Stimulated activated CD4-positive, alpha-beta T cell treated with anti-CD3 and anti-CD28 coated beads, TNF-alpha, amount 100 ng/mL, for 1 hour (primary cell): ENCODE data around the gene CFD.
"Not testable (repeated sequence)": the region's sequence is repeated elsewhere in the genome, so short reads cannot be mapped to it uniquely, and the experiment has no call there.

Source experiments
- DNase-seq, 3 donors: peaks; one replicate each; pipeline ENCODE4 v3.0.0-alpha.2; 2020; ENCODE audit warnings: low read depth in 3 of 3, low spot score in 1 of 3

The CFD gene

DNA sequence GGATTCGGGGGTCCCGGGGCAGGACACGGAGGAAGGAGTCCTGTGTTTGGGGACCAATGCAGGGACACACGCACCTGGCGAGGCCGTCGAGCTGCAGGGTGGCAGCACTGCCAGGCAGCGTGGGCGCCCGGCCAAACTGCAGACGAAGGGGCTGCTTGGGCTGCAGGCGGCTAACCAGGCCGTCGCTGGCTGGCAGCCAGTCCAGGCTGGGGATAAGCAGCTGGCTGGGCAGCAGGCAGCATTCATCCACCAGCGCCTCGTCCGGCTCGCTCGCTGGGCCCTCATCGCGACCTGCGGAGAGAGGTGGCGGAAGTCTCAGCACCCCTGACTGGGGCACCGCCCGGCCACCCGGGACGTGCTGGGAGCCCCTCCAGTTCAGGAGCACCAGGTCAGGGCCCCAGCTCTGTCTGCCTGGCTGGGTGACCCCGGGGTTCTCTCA lies 11.5 kb downstream of the CFD start:
- no peak for DNase-seq

DNA sequence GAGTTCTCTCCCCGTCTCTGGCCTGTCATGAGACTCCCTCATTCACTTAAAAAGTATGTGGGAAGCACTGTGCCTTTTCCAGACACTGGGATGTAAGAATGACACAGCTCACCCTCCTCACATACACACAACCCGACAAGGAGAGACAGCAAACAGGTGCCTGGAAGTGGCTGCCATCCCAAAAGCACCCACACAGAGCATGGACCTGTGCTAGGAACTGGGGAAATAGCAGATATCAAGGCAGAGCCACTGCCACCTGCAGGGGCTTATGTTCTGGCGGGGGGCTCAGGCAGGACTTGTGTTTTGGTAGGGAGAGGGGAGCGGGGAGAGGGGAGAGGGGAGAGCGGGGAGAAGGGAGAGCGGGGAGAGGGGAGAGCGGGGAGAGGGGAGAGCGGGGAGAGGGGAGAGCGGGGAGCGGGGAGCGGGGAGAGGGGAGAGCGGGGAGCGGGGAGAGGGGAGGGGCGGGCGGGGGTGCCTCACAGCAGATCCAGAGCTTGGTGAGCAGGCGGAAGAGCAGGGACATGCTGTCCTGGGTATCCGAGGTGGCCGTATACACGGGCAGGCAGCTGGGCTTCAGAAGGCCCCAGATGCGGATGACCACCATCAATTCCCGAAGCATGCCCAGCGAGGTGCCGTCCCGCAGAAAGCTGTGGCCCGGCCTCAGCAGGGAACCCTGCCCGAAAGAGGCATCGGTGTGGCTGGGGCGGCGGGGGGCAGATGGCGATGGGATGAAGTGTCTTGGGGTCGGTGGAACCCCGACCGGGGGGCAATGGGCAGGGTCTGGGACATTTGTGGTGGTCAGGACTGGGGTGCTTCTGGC lies 12.2 kb downstream of the CFD start:
- DNase-seq: no peak

DNA sequence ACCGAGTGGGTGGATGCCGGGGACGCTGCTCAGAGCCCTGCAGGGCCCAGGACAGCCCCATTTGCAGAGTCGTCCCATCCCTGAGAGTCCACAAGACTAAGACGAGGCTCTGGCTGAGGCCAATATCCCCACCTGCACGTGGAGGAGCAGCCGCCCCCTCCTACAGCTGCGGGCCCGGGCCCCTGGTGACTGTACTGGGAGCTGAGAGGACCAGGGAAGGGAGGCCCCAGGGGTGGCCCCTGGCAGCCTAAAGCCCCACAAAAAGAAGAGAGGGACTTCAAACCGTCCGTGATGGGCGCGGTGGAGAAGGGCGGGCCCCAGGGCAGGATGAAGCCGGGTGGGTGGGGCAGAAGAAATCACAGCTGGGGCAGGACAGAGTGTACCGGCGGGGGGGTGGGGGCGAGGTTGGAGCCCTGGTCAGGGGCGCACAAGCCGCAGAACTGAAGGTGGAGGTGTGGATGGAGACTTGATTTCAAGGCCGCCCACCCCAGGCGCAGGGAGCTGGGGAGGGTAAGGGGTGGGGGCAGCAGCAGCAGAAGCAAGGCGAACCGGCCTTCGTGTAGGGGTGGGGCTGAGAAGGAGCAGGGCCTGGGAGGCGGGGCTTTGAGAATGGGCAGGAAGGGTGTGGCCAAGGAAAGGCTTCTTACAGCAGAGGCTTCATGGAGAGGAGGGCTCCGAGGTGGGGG lies 12.9 kb downstream of the CFD start:
- DNase-seq: peak; percentile 45 to 63 (median 53)

DNA sequence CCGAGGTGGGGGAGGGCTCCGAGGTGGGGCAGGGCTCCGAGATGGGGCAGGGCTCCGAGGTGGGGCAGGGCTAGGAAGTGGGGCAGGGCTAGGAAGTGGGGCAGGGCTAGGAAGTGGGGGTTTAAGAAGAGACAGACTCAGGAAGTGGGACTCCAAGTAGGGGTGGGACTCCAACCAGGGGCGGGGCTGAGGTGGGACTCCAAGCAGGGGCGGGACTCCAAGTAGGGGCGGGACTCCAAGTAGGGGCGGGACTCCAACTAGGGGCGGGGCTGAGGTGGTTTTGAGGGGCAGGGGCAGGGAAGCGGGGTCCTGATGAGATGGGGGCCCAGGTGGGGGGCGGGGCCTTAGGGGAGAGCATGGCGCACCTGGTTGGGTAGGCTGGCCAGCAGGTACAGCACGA lies 13.6 kb downstream of the CFD start:
- peak; percentile 21 to 70 (median 46) for DNase-seq

DNA sequence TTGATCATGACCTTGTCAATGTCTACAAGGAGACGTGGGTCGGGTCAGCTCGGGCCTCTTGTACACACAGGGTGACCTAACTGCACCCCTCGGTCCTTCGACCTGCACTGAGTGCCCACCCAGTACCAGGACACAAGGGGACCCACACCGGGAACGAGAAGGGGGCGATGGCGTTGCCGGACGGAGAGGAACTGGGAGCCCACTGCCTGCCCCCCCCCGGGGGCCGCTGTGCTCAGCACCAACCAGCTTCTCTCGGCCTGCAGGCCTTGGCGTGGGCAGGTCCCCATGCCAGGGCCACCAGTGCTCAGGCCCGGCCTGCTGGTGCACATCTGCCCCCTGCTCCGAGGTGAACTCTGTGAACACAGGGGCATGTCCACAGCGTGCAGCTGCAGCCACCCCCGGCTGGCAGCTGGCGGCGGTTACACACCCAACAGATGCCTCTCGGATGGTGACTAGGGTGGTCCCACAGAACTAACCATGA lies 14.1 kb downstream of the CFD start:
- DNase-seq: no peak

DNA sequence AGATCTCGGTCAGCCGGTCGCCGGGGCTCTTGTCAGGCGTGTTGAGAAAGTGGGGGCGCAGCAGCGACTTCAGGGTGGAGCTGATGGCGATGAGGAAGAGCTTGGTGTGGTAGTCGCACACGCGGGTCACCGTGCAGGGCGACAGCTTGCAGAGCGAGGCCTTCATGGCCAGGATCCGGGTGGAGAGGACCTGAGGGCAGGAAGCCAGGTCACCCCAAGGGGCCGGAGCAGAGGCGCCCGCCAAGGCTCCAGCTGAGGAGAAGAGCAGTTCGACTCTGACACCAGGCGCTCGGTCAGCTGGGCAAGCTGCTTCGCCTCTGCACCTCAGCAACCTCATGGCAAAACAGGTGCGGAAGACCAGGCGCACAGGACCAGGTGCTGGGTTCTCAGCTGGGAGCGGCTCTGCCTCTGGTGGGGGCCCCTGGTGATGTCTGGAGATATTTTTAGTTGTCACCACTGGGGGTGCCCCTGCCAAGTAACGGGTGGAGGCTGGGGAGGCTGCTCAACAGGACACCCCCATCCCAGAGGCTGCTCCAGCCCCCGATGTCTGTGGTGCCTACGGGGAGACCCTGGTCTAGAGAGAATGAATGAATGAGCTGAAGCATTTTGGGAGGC lies 15.9 kb downstream of the CFD start:
- DNase-seq: no peak

DNA sequence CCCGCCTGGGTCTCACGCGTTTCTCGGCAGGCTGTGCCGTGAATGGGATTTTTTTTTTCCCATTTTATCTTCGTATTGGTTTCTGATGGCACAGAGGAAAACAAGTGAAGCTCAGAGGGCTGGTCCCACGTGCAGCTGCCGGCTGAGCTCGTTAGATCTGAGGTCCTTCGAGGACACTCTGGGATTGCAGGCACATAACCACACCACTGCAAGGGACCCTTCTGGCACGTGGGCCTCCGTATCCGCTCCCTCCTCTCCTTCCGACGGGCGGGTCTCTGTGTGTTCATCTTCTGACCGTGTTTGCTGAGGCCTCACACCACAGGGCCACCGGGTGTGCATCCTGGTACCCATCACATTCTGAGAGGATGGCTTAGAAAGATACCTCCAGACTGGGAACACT lies 16.6 kb downstream of the CFD start:
- no peak for DNase-seq

DNA sequence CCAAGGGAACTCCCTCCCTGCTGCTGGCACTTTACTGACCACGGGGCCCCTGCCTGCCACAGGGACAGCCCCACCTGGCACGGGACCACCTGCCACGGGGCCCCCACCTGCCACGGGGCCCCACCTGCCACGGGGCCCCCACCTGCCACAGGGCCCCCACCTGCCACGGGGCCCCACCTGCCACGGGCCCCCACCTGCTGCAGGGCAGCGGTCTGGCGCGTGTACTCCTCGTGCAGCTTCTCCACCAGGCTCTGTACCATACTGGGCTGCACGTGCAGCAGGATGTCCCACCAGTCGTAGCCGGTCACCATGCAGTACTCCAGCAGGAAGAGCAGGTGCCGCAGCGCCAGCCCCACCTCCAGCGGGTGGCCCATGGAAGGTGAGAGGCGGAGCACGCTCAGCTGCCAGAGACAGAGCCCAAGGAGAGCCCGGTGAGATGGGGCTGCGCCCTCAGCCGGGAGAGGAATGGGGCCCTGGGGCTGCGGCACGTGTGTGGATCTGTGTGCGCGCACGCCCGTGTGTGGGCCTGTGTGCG lies 17.4 kb downstream of the CFD start:
- no peak for DNase-seq

DNA sequence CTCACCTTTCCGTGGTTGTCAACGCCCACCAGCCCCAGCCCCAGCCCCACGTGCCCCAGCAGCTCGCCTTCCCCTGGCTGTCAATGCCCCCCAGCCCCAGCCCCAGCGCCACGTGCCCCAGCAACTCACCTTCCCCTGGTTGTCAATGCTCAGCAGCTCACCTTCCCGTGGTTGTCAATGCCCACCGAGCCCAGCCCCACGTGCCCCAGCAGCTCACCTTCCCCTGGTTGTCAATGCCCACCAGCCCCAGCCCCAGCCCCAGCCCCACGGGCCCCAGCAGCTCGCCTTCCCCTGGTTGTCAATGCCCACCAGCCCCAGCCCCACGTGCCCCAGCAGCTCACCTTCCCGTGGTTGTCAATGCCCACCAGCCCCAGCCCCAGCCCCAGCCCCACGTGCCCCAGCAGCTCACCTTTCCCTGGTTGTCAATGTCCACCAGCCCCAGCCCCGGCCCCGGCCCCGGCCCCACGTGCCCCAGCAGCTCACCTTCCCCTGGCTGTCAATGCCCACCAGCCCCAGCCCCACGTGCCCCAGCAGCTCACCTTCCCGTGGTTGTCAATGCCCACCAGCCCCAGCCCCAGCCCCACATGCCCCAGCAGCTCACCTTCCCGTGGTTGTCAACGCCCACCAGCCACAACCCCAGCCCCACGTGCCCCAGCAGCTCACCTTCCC lies 18.7 kb downstream of the CFD start:
- DNase-seq: not testable (repeated sequence)

DNA sequence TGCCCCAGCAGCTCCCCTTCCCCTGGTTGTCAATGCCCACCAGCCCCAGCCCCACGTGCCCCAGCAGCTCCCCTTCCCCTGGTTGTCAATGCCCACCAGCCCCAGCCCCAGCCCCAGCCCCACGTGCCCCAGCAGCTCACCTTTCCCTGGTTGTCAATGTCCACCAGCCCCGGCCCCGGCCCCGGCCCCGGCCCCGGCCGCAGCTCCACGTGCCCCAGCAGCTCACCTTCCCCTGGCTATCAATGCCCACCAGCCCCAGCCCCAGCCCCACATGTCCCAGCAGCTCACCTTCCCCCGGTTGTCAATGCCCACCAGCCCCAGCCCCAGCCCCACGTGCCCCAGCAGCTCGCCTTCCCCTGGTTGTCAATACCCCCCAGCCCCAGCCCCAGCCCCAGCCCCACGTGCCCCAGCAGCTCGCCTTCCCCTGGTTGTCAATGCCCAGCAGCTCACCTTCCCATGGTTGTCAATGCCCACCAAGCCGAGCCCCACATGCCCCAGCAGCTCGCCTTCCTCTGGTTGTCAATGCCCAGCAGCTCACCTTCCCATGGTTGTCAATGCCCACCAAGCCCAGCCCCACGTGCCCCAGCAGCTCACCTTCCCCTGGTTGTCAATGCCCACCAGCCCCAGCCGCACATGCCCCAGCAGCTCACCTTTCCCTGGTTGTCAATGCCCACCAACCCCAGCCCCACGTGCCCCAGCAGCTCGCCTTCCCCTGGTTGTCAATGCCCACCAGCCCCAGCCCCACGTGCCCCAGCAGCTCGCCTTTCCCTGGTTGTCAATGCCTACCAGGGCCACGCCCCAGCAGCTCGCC lies 19.5 kb downstream of the CFD start:
- not testable (repeated sequence) for DNase-seq

DNA sequence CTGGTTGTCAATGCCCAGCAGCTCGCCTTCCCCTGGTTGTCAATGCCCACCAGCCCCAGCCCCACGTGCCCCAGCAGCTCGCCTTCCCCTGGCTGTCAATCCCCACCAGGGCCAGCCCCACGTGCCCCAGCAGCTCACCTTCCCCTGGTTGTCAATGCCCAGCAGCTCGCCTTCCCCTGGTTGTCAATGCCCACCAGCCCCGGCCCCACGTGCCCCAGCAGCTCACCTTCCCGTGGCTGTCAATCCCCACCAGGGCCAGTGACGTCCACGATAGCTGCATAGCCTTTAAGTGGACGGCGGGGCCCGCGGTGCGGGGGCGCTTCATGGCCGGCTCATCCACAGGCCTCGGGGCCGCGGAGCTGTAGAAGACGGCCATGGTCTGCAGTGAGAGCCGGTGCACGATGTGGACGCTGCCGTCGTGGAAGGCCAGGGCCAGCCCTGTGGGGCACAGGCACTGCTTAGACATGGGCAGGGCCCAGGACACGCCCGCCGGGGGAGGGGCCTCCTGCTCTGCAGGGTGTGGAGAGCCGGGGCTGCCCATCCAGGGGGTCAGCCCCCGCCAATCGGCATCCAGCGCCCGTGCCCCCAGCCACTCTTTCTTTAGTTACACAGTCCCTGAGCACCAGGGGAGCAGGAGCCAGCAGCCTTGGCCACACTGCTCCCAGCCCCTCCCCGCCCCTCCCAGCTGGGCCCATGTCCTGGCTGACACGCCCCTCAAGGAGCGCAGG lies 20.4 kb downstream of the CFD start:
- DNase-seq: no peak

DNA sequence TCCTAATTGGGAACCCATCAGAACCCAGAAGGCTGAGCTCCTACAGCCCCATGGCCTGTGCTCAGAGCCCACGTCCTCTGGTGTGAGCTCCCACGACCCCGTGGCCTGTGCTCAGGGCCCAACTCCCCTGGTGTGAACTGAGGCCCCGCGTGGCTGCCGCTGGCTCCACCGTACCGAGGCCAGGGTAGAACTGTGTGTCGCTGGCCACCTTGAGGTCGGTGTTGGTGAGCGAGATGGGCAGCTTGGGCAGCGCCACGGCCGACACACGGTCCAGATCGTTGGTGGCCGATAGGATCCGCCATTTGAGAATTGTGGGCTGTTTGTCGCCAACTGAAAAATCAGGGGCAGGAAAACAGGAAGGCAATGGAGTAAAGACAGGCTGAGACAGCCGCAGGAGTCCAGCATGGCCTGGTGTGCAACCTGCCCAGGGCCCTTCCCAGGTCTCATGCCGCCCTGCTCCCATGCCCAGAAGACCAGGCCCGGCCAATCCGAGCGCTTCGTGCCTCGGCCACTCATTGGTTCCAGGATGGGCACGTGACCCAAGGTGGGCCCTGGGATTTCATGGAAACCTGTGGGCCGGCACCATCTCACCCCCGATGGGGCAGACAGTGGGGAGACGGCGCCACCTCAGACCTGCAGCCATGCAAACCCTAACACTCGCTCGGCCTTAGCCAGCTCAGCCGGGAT lies 22.1 kb downstream of the CFD start:
- no peak for DNase-seq

DNA sequence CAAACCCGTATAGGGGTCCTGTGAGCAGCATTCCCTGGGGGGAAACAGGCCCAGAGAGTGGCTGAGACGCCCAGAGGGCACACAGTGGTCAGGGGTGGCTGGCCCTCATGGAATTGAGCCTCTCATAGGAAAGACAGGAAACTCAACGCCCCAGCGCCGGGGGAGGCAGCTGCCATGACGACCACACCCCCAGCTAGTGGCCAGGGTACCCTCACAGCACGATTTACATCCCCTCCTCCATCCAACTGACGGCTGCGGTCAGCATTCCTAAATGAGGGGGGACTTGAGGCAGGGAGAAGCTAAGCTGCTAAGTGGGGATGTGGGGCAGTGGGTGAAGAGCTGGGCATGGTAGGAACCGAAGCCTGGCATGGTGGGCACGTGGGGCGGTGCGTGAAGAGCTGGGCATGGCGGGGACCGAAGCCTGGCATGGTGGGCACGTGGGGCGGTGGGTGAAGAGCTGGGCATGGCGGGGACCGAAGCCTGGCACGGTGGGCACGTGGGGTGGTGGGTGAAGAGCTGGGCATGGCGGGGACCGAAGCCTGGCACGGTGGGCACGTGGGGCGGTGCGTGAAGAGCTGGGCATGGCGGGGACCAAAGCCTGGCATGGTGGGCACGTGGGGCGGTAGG lies 23.5 kb downstream of the CFD start:
- no peak for DNase-seq

DNA sequence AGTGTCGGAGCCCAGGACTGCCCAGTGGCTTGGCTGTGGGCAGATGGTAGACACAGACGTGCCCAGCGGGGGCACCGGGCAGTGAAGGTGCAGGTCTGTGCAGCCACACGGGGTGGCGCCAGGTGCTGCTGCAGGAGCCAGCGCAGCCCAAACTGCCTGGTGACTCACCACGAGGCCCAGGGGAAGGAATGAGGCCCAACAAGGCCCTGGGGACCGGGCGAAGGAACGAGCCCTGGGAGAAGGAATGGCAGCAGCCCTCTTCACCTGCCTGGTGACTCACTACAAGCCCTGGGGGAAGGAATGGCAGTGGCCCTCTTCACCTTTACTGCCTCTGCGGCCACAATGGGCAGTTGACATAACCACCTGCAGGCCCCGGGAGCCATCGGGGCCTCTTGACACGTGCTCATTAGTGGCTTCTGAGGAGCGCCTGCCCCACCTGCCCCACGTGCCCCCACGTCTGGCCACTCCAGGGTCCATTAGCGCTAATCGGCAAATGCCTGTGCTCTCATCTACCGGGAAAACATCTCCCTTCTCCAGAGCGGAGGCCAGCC lies 24.3 kb downstream of the CFD start:
- no peak for DNase-seq

DNA sequence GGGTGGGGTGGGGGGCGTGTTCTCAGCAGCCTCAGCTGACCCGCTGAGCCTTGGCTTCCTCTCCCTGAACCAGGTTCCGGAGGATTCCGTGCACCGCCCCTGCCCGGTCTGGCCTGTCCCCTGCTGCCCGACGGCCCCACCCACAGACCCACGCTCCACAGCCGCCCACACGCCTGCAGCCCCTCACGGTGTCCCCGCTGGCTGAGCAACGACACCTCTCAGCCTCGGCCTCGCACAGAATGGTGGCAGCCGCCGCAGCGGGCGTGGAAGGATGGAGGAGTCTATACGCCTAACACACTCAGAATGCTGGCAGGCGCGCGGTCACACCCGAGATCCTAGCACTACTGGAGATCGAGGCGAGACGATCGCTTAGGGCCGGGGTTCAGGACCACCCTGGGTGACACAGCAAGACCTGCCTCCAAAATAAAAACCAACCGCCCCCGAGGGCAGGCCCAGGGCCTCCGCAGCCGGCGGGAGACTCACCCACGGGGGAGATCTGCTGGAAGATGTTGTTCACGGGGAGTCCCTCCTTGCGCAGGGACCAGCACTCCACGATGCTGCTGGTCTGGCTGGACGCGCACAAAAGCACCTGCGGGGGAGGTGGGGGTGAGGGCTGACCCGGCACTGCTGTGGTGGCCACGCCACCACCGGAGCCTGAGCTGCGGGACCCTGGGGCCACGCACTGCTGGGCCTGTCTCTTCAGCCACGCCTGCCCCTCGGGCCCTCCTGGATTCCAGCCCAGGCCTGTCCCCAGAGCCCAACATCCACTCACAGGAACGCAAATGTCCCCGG lies 25.2 kb downstream of the CFD start:
- DNase-seq: no peak

DNA sequence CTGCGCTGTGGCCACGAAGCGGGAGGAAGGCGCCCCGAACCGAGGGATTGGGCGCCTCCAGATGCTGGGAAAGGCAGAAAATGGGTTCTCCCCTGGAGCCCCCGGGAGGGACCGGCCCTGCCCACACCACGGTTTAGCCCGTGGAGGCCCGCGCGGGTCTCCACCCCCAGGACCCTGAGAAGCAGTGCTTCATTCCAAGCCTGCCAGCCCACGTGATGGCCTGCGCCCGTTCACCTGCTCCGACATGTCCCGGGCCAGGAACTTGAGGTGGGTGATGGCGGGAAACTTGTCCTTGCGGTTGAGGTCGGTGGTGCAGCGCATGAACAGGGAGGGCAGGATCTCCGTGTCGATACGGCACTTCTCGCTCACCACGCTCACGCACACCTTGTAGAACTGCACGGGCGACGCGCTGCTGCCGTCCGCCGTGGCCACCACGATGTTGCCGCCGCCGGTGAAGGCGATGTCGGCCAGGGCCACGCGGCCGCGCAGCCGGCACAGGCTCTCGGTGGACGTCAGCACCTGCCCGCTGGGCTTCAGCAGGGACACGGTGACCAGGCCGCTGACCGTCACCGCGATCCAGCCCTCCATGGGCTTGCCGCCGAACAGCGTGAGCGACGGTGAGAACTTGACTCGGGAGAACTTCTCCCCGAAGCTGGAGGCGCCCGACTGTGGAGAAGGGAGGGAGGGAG lies 26.2 kb downstream of the CFD start:
- DNase-seq: no peak

DNA sequence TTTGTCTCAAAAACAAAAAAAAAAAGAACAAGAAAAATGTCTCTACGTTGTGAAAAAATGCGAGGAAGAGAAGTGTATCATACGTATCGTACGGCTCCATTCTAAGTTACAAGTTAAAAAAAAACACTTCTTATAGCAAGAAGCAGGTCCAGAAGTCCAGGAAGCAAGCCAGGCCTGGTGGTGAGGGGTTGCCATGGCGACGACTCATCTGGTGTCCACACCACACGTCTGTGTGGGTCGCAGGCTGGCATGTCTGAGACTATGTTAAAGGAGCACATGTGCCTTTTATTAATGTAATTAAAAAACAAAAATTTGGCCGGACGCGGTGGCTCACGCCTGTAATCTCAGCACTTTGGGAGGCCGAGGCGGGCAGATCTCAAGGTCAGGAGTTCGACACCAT lies 27.6 kb downstream of the CFD start:
- no peak for DNase-seq
